ENCODE measurements around the gene CACTIN.

DNA sequence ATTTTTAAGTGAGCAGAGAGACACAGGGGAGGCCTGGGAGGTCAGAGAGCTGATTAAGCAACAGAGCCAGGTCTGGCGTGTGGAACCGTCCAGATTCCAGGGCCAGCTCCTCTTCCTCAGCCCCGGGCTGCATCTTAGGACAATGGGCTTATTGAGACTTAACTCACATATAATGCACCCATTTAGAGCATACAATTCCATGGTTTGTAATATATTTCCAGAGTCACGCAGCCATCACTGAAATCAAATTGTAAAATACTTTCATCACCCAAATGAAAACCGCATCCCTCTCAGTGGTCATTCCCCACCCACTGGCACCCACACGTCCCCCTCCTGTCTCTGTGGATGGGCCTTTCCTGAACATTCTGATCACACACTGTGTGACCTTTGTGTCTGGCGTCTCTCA is 56.0 kb downstream of the CACTIN start:
- TF ChIP-seq, protein P1, sequence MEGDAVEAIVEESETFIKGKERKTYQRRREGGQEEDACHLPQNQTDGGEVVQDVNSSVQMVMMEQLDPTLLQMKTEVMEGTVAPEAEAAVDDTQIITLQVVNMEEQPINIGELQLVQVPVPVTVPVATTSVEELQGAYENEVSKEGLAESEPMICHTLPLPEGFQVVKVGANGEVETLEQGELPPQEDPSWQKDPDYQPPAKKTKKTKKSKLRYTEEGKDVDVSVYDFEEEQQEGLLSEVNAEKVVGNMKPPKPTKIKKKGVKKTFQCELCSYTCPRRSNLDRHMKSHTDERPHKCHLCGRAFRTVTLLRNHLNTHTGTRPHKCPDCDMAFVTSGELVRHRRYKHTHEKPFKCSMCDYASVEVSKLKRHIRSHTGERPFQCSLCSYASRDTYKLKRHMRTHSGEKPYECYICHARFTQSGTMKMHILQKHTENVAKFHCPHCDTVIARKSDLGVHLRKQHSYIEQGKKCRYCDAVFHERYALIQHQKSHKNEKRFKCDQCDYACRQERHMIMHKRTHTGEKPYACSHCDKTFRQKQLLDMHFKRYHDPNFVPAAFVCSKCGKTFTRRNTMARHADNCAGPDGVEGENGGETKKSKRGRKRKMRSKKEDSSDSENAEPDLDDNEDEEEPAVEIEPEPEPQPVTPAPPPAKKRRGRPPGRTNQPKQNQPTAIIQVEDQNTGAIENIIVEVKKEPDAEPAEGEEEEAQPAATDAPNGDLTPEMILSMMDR (IDR thresholded peaks at IDR 0.05): no peak
- no peak for TF ChIP-seq POLR2A (IDR thresholded peaks at IDR 0.05)
- TF ChIP-seq POLR2AphosphoS5 (IDR thresholded peaks at IDR 0.05): no peak
